HG02870 (cell line): ENCODE data around the gene PIAS2.
"Not testable (repeated sequence)": the region's sequence is repeated elsewhere in the genome, so short reads cannot be mapped to it uniquely, and the experiment has no call there.

Source experiments
- ATAC-seq: cut with Tn5 transposase; IDR thresholded peaks from one replicate; pipeline ENCODE4 v1.9.1; 2021; ENCODE audit warnings: mild to moderate bottlenecking, moderate library complexity; ENCODE audit not compliant: unreplicated experiment

The PIAS2 gene, protein sequence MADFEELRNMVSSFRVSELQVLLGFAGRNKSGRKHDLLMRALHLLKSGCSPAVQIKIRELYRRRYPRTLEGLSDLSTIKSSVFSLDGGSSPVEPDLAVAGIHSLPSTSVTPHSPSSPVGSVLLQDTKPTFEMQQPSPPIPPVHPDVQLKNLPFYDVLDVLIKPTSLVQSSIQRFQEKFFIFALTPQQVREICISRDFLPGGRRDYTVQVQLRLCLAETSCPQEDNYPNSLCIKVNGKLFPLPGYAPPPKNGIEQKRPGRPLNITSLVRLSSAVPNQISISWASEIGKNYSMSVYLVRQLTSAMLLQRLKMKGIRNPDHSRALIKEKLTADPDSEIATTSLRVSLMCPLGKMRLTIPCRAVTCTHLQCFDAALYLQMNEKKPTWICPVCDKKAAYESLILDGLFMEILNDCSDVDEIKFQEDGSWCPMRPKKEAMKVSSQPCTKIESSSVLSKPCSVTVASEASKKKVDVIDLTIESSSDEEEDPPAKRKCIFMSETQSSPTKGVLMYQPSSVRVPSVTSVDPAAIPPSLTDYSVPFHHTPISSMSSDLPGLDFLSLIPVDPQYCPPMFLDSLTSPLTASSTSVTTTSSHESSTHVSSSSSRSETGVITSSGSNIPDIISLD

DNA sequence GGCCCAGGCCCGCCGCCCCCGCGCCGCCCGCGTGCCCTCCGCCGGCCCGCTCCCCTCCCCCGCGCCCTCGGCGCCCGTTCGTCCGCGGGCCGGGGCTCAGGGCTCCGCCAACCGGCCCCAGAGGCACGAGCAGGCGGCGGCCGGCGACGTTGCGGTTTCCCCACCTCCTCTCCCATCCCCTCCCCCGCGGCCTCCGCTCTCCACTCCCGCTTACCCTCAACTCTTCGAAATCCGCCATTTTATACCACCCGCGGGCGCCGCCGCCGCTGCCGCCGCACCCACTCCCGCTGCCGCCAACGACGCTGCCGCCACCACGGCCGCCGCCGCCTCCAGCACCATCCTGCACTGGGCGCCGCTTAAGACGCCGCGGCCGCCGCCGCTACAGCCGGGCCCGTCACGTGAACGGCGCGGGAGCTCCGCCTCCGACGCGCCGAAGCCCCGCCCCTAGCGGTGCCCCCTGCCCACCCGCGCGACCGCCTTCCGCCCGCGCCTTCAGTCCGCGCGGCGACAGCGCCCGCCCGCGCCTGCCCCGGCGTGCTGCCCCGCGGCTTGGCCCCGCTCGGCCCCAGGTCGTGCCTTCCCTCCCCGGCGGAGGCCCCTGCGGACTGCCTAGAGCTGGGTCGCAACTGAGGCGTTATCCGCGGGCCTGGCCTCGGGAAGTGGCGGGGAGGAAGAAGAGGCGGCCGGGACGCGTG is at the start of gene PIAS2, which contains the start of gene KATNAL2:
TSS of gene PIAS2 (minus strand) at position 400 of the 695 bp plus-strand sequence. CDS start at position 238, 162 bp downstream.
TSS of gene KATNAL2 (plus strand) at position 495 of the 695 bp plus-strand sequence. CDS start 29,271 bp downstream, outside the sequence.
- ATAC-seq: peak; percentile 81

DNA sequence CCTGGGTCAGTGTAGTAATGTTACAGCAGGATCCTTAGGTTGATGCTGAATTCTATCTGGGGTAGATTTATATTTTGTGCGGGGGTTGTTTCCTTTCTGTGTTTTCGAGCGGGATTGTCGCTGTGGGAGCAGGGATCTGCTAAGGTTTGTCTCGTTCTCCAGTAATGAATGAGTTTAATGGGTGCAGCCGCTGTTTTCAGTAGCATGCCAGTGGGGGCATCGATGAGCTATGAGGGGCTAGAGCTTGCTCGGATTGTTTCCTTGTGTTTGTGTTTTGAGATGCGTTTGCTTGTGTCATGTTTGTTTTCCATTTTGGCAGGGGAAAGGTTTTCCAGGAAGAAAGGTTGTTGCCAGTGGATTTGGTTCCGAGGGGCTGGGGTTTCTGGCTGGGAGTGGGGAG is 49.0 kb upstream of the PIAS2 start:
- not testable (repeated sequence) for ATAC-seq

DNA sequence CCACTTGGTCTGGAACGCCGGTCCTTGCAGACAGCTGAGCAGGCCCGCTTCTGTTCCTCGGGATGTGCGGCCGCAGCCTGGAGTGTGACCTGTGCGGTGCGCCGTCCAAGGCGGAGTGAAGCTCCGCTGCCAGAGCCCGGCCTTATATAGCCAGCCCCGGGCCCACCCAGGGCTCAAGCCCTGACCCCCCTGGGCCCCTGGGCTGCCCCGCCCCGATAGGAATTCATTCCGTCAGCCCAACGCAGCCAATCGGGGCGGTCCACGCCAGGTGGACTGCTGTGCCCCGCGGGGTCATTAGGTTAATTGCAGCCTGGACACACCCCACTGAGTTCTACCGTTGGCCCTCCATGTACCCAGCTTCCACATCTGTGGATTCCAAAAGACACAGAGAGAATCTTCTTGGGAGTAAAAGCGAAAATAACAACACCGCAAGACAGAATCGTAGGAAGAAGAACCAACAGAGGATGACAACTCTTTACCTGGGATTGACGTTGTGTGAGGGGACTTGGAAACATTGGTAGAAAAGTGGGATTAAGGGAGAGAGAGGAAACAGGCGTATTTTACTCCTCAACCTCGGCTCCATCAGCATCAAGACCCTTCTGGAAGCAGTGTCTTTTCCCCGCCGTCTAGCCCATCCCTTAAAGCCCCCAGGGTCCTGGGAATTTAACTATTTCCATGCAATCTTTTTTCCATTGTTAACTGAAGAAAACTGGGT is 47.4 kb upstream of the PIAS2 start:
- not testable (repeated sequence) for ATAC-seq

DNA sequence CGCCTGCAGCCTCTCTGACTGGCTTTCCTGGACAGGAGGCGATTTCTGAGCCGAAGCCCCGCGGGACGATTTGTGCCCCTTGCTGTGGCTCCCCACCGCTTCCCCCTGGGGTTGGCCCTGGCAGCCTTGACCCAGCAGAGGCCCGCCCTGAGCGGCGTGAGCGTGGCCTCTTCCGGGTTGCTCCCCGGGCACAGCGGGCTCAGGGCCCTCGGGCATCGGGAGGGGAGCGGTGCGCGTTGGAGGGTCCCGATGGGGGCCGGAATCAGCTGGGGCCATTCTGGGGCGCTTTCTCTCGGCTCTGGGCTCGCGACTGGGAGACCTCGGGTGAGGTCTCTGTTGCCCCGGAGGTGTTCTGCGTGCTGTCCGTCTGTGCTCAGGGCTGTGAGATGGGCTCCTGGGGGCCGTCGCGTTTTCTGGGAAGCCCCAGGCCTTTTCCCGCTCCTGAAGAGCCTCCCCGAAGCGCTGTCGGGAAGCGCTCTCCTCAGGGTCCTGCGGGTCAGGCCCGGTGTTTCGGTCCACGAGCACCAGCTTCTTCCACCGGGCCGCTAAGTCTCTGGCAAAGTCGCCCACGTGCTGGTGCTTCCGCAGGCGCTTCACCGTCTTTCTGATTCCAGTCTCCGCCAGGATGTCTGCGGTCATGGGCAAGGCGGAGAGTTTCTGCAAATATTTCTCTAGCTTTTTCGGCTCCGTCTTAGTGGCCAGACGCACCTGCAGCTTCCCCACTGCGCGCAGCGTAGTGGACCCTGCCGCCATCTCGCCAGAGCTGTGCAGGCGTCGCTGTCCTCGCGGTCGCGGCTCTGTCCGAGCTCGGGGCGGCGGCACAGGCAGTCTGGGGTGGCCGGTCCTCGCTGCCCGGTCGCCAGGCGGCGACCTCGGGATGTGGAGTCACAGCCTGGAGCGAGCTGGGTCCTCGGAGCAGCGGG is 46.6 kb upstream of the PIAS2 start:
- not testable (repeated sequence) for ATAC-seq

DNA sequence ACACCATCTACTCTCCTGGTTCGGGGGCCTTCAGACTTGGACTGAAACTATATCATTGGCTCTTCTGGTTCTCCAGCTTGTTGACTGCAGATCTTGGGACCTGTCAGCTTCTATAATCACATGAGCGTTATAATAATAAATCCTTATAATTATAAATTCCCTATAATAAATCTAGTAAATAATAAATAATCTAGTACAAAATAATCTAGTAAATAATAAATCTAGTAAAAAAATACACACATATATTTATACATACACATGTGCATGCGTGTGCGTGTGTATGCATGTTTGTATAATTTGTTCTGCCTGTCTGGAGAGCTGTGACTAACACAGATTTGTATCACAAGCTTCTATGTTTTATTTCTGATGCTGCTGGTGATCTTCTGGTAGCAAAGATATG is 40.9 kb upstream of the PIAS2 start:
- ATAC-seq: no peak

DNA sequence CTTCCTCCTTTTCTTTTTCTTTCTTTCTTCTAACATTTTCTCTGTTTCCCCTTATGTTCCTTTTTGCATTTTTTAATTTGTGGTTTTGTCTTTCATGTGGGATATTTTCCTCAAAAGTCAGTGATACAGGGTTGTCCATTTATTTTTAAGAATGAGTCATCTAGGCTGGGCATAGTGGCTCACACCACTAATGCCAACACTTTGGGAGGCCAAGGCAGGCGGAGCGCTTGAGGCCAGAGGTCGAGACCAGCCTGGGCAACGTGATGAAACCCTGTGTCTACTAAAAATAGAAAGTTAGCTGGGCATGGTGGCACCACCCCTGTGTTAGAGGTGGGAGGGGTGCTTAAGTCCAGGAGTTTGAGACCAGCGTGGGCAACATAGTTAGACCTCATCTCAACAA is 35.9 kb upstream of the PIAS2 start:
- no peak for ATAC-seq

DNA sequence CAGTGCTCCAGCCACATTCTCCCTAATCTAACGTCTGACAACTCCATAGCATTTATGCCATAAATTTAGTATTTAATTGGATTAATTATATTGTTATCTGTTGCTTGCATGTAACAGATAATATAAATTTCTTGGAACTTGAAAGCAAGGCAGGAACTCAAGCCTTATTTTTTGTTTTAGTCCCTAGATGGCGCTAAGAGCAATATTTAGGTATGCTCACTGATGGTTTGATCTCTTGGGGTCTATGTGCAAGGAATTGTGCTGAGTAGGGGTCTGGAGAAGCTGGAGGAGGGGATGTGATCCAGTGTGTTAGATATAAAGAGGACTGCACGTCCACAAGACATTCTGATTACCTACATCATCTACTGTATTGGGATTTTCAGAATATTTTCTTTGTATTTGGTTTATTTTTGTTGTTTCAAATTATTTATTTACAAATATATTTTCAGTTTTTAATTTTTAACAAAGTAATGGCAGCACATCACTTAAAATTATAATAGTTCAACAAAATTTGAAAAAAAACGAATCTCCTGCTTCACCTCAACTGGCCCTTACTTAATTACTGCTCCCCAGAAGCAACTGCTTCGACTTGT is 32.9 kb upstream of the PIAS2 start:
- ATAC-seq: no peak

DNA sequence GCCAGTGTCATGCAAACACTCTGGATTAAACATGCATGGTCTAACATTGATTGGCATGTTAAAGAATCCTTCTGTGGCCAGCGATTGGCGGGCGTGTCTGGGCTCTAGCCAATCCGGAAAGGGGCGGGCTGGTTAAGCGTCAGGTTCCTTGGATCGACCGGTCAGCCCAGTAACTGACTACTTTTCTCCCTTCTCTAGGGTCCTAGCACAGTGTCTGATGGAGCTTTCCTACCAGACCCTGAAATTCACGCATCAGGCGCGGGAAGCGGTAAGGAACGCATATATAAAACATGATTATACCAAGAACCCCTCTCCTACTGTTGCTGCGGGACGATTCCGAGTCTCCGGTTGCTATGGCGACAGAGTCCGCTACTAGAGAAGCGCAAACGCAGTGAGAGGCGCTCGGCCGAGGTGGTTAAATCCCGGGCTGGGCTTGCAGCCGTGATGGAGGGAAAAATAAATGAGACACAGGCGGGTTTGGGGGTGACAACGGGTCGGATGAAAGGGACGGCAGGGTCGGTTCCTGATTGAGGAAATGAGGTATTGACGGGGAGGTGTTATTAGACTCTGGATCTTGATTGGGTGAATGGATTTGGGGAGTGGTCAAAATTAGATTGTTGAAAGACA is 29.5 kb upstream of the PIAS2 start:
- ATAC-seq: peak; percentile 98

DNA sequence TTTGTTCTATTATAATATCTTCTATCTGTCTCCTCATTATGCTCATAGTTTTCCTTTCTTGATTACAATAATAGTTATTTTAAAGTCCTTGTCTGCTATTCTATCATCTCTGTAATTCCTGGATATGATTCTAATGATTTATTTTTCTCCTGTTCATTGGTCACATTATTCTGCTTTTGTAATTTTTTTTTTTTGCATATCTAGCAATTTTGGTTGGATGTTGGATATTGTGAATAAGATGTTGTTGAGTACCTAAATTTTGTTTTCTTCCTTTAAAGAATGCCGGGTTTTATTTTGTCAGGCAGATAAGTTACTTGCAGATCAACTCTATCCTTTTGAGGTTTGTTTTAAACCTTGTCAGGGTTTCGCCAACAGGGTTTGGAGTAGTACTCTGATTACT is 25.3 kb upstream of the PIAS2 start:
- no peak for ATAC-seq

DNA sequence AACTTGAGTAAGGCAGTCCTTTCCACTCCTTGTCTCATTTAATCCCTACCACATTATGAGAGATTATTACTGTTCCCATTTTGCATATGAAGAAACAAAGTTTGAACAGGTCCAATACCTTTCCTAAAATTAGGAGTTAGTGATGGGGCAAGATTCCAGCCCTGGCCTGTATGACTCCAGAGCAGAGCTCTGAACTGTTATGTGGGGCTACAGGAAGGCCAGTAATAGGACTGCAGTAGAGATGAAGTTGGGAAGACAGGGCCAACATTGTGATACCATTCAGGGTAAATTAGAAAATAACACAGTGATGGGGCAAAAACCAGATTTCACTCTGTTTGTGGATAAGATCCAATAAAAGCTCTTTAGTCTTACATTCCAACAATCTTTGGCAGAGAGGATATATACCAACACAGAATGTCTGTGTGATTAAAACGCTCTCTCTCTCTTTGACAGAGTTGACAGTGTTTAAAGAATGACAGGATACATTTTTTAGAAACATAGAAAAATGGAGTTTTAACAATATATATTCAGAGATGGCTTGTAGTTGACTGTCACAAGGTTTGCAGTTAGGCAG is 22.8 kb upstream of the PIAS2 start:
- no peak for ATAC-seq

DNA sequence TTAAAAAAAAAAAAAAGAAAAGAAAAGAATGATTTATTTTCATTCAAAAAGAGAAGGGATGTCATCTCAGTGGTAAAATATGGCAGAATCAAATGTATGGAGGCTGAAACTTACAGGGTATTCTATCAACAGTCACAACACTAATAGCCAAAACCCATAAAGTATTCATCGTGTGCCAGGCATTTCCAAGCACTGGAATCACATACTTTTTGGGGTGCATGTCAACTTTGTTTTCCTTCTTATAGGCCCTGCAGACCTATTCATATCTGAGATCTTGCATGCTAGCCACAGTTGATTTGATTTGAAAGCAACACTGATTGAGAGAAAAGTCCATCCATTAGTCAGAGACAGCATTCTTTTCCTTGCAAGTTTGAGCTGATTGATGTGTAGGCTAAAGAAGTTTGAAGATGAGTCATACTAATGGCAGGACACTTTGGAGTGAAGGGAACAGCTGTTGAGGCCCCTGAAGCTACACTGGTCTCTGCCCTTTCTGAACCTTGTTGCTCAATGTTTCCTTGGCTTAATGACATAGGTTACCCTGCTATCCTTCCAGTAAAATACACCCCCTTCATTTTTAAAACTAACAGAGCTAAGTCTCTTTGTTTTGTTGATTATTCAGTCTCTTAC is 22.1 kb upstream of the PIAS2 start:
- no peak for ATAC-seq

DNA sequence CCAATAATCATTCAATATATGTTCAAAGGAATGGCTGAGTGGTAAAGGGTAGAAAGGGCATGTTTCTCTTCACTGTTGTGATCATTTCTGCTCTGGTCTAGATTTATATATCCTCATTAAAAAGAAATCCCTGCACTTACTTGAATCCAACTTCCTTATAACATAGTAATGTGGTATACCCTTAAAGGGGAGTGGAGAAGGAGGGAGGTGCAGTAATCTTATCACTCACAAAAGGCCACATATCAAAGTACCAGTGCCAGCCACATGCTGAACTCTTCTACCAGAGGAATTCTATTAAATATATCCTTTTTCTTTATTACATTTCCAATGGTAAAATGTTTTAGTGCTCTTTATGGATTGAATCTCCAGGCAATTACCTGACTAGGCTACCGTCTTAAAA is 3.3 kb upstream of the PIAS2 start:
- no peak for ATAC-seq

DNA sequence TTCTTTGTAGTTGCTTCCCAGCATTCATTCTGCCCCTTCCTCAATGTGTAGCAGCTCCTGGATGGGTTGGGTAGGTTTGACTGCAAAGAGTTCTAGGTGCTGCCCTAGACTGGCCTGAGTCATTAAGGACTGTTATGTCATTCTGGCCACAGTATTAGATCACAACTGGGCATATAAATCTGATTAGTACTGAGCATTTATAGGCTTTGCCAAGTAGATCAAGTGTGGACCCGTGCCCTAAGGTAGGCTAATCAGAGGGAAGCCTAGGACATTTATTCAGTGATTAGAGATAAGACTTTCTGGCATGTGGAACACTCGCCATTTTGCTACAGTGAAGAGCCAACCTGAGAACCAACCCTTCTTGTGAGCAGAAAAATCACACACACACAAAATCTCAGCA is 2.8 kb upstream of the PIAS2 start:
- no peak for ATAC-seq

DNA sequence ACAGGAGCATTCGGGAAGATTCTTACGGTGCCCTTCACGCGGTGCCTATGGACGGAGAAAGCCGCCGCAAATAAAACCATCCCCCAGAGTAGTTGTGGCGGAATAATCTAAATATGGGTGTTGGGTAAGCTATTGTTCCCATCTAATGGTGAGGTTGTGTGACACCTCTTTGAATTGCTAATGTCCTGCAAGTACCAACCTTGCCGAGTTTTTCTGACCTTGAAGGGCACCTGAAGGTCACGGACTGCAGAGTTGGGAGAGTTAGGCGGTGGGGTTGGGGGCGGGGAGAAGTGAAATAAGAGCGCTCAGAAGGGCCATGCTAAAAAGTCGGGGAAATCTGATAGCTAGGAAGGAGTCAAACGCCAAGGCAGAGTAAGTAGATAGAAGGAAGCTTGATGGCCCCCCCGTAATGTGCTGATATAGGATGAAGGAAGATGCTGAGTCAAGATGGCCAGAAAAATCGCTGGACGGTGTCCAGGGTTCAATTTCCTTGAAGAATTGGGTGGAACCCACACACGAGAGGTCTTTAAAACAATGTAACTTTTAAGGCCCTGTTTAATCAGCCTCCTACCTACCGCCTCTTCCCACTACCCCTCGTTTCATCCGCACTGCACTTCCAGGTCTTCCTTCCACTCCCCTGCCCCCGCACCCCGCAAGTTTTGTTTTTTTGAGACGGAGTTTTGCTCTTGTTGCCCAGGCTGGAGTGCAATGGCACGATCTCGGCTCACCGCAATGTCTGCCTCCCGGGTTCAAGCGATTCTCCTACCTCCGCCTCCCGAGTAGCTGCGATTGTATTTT is 695 bp upstream of the PIAS2 start:
- no peak for ATAC-seq

DNA sequence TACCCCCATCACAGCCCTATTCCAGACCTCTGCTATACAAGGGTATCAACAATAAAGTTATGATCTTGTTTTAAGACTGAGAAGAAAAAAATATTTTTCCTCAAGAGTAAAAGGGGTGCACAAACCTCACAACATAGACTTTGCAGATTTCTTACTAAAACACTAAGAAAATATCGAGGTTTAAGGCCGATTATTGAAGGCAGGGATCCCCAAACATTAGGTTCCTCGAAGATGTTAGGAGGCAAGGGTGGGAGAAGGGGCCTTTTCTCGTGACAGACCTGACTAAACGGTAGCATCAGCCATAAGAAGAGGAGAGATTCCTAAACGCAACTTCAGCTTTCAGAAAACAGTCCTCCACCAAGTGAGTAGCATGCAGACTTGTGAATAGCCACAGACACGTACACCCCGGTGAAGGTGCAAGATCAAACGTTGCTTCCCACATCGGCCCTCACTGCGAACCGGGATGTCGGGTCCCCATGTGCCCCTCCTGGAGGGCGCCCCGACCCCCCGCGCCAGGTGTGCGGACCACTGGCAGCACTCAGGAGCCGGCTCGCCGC is 678 bp downstream of the PIAS2 start:
- peak; percentile 23 for ATAC-seq

DNA sequence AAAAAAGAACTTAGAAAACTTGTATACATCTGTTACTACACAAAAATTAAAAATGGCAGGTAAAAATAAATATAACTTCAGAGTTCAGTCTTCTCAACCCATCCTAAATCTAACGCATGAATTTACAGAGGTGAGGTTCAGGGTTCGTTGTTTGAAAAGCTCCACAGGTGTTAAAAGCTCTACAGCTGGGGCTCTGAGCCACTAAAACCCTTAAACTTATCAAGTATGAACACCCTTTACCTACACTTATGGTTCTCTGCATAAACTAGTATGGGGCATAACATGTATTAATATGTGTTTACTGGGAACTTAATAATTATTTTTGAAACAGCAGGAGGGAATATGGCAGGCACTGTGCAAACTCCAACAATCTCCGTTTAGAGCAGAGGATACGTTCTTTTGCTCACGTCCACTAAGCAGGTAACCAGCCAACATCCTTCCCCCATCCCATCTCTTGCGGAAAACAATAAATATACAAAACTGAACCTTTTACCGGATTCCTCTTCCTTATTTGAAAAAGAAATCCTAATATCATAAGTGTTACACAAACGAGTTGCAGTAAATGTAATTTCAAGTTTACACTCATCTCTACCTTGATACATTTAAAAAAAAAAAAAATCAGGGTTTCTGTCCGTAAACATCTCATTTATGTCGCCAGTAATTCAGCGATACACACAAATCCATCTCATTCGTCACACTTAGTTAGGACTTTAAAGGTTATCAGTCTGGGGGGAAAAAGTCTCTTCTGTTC is 1.3 kb downstream of the PIAS2 start:
- ATAC-seq: no peak

DNA sequence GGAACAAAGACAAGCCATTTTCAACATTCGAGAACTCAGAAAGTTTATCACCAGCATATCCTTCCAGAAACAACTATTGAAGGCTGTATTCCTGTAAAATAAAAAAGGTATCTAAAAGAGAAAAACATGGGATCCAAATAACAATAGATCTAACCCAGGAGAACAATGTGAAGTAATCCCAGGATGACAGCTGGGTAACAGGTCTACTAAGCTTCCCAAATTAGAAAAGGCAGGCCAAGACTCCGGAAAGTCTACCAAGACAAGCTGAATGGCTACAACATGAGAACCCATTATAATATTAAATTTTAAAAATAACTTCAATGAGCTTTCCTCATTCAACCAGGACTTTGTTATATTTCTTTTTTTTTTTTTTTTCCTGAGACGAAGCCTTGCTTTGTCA is 6.5 kb downstream of the PIAS2 start:
- ATAC-seq: no peak
